Stimulated activated CD4-positive, alpha-beta T cell treated with anti-CD3 and anti-CD28 coated beads, Interleukin-1b, Interleukin-23, amount 100 ng/mL, for 4 hours (primary cell): ENCODE measurements around the gene PORCN.
A peak's percentile ranks its signal among the peaks of the same experiment; 100 is the strongest.
"Not testable (repeated sequence)": the region's sequence is repeated elsewhere in the genome, so short reads cannot be mapped to it uniquely, and the experiment has no call there.

Experiments used
- DNase-seq, 2 donors: peaks; one replicate each; pipeline ENCODE4 v3.0.0-alpha.2; 2020; ENCODE audit warnings: low read depth in 2 of 2

PORCN gene

DNA sequence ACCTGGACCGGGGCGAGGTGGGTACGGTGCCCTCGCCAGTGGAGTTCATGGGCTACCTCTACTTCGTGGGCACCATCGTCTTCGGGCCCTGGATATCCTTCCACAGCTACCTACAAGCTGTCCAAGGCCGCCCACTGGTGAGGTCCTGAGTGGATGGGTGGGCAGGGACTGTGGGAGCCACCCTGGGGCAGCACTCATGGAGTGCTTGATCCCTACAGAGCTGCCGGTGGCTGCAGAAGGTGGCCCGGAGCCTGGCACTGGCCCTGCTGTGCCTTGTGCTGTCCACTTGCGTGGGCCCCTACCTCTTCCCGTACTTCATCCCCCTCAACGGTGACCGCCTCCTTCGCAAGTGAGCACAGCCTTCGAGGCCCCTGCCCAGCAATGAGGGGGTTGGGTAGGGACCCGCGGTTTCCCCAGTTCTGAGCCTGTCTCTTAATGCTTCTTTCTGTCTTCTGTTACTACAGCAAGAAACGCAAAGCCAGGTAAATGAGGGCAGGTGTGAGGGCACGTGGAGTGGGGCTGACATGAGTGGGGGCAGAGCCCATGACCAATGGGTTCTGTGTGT lies 3.7 kb downstream of the PORCN start:
- DNase-seq: no peak

- no peak for DNase-seq
These were observed 4.9 kb downstream of the PORCN start for GRCh38 chrX:48513670-48514069.

DNA sequence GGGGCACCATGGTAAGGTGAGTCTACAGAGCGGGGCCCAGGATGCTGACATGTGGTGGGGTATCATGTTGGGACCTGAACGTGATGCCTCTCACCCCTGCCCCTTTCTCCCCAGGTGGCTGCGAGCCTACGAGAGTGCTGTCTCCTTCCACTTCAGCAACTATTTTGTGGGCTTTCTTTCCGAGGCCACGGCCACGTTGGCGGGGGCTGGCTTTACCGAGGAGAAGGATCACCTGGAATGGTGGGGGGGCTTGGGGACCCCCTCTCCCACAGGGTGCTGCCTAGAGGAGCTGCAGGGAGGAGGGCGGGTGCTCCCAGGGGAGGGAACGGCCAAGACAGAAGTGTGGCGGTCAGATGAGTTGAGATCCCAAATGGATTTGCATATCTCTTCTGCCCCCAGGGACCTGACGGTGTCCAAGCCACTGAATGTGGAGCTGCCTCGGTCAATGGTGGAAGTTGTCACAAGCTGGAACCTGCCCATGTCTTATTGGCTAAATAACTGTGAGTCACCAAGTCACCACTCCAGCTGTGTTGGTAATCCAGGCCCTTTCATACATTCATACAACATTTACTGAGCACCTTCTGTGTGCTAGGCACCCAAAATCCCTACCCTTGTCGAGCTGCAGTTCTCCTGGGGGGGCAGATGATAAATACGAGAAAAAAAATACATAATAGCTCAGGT lies 5.5 kb downstream of the PORCN start:
- DNase-seq: no peak

DNA sequence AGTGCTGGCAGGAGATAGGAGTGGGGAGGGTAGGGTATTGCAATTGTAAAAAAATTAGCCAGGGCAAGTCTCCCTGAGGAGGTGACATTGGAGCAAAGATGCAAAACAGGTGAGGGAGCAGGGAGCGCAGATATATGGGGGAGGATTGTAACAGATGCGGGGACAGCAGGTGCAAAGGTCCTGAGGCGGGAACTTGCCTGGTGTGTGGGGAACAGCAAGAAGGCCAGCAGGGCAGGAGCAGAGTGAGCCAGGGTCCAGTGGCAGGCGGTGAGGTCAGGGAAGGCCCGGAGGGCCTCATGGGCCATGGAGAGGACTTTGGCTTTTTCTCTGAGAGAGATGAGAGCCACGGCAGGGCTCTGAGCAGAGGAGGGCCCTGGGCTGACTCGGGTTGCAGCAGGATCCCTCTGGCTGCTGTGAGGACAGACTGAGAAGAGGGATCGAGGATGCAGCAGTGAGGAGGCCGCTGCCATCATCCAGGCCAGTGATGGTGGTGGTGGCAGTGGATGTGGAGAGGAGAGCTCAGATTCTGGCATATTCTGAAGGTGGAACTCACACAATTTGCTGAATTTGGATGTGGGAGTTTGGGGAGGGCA lies 6.2 kb downstream of the PORCN start:
- DNase-seq: no peak

- no peak for DNase-seq
These were observed 7.0 kb downstream of the PORCN start for GRCh38 chrX:48515842-48516241.

DNA sequence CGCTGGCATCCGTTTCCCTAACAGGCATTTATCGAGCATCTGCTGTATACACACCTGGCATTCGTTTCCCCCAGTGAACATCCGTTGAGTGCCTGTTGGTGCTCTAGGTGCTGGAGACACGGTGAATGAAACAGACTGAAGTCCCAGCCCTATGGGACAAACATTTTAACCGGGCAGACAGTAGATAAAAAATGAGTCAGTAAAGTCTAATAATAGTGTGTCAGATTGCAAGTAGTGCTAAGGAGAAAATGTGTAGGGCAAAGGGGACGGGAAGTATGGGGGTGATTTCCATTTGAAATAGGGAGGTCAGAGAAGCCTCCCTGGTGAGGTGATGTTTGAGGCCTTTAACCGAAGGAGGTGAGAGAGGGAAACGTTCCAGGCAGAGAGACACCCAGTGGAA lies 7.5 kb downstream of the PORCN start:
- no peak for DNase-seq

- DNase-seq: no peak
These were observed 8.2 kb downstream of the PORCN start for GRCh38 chrX:48516987-48517386.

GRCh38 chrX:48519481-48519880 lies 10.7 kb downstream of the PORCN start:
- not testable (repeated sequence) for DNase-seq

DNA sequence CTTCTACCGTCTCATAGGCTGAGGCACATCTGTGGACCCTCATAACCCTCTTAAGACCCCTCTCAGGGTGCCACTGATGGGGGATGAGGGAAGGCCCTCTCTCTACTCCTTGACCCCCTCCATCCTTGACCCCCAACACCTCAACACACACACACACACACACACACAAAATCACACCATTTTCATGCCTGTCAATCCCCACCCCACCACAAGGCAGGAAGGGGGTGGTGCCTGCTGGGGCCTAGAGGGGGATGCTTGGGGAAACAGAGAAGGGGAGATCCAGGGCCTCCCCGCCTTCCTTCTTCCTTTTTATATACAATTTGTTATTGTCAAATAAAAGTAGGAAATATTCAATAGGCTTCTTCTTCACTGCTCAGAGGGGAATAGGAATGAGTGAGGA lies 11.7 kb downstream of the PORCN start:
- DNase-seq: no peak

GRCh38 chrX:48520976-48521352 lies 12.2 kb downstream of the PORCN start:
- DNase-seq: no peak

- DNase-seq: peak; percentile 83 to 90
These were observed 12.8 kb downstream of the PORCN start, which contains the start of gene EBP for GRCh38 chrX:48521353-48522243. Gene EBP (plus strand): TSS chrX:48521808. CDS start chrX:48523772, 1,964 bp downstream.

GRCh38 chrX:48522291-48522690 lies 13.5 kb downstream of the PORCN start:
- no peak for DNase-seq

- no peak for DNase-seq
These were observed 14.9 kb downstream of the PORCN start for GRCh38 chrX:48523682-48524081.

DNA sequence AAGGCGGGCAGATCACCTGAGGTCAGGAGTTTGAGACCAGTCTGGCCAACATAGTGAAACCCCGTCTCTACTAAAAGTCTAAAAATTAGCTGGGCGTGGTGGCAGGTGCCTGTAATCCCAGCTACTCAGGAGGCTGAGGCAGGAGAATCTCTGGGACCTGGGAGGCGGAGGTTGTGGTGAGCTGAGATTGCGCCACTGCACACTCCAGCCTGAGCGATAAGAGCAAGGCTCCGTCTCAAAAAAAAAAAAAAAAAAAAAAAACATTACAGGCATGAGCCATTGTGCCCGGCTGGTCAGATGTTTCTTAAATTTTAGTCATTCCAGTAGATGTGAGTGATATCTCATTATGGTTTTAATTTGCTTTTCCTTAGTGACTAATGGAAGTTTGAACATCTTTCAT lies 17.1 kb downstream of the PORCN start:
- DNase-seq: not testable (repeated sequence)

DNA sequence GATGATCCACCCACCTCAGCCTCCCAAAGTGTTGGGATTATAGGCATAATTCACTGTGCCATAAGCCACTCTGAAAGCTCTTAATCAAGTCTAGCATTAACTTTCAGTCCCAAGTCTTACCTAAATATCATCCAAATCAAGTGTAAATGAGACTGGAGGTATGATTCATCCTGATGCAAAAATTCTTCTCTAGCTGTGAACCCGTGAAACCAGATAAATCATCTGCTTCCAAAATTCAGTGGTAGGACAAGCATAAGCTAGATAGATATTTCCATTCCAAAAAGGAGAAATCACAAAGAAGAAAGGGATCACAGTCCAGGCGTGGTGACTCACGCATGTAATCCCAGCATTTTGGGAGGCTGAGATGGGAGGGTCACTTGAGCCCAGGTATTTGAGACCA lies 21.9 kb downstream of the PORCN start:
- no peak for DNase-seq

GRCh38 chrX:48531358-48531959 lies 22.7 kb downstream of the PORCN start:
- no peak for DNase-seq

GRCh38 chrX:48532161-48532560 lies 23.4 kb downstream of the PORCN start:
- no peak for DNase-seq

DNA sequence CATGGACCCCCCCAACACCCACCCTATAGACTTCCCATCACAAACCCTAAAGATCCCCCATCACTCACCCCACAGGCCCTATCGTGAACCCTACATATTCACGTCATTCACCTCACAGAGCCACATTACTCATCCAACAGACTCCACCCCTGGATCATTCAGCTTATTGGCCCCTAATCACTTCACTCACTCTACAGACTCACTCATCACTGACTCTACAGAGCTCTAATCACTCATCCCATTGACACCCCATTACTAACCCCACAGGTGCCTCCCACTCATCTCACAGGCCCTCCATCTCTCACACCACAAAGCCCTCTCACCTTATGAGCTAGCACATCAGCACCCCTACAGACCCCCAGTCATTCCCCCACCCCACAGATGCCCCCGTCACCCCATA lies 24.4 kb downstream of the PORCN start:
- no peak for DNase-seq

- DNase-seq: no peak
These were observed 30.0 kb downstream of the PORCN start for GRCh38 chrX:48538641-48539344.

GRCh38 chrX:48539345-48540027 lies 30.7 kb downstream of the PORCN start, which contains the start of gene TBC1D25:
Gene TBC1D25 (plus strand): TSS chrX:48539714. CDS start chrX:48539798, 84 bp downstream.
- DNase-seq: peak; percentile 92

DNA sequence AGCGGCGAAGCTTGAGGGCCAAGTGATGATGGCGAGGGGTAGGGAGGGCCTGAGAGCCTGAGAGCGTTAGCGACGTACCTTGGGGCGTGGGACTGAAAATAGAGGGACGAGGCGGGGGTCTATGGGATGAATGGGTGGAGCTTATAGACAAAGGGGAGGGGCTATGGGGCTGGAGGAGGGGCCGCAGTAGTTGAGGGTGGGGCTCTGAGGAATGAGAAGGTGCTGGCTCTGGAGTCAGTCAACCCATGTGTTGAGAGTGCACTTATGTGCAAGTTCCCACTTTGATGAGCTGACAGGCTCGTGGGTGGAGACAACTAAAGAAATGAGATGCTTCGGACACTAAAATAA lies 31.2 kb downstream of the PORCN start:
- DNase-seq: peak; percentile 37 to 44
